OCI-LY7 (cell line): ENCODE data around the gene FBXW7.

ENCODE experiments used
- CTCF ChIP-seq: fragments of 200-600 bp; sonication (generic); conservative IDR thresholded peaks from 2 replicates; pipeline ENCODE4 v1.5.1; 2014; ENCODE audit warnings: mild to moderate bottlenecking, antibody characterized with exemption, low read length, moderate library complexity, mixed read lengths
- EZH2phosphoT487 ChIP-seq: fragments of 200-600 bp; sonication (generic); IDR thresholded peaks from 2 replicates; pipeline ENCODE4 v1.6.1; 2018; ENCODE audit warnings: low read depth, borderline replicate concordance, mild to moderate bottlenecking, mixed run types, antibody characterized with exemption, low read length, moderate library complexity, mixed read lengths

DNA sequence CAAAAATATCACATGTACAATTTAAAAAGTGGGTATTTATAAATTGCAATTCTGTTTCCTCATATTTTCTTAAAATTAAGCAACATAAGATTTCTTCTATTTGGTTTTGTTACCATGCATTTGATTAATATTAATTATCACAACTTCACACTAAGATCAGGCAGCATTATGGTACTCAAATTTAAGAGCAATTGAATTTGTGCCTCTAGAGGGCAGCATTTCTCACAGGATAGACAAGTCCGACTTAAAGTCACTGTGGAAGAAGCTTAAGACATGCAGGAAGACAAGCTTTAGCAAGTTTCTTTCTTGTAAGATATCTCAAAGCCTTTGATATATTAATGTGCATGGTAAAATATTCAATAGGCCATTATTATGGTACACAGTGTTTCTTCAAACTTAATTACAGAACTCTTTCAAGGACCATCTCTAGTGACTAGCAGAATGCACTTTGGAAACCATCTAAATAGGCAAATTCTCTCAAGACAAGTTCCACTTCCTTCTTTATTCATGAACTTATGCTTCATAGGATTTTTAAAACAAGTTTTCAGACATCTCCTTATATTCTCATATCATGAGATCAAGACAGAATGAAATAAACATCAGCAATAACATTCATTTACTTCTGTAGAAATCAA lies 35.0 kb downstream of the FBXW7 start:
- TF ChIP-seq CTCF (peak; percentile 99), EZH2phosphoT487 (no peak)
